HG03139 (cell line): ENCODE data around the gene NLRC5.

Experiments
- ATAC-seq: cut with Tn5 transposase; IDR thresholded peaks from one replicate; pipeline ENCODE4 v1.9.1; 2021; ENCODE audit not compliant: unreplicated experiment

Gene NLRC5

GRCh38 chr16:57125376-57125775 is 136.0 kb downstream of the NLRC5 start:
- ATAC-seq = no peak

- no peak for ATAC-seq
These were observed 136.6 kb downstream of the NLRC5 start for GRCh38 chr16:57125969-57126368.

- no peak for ATAC-seq
These were observed 137.1 kb downstream of the NLRC5 start for GRCh38 chr16:57126411-57126810.

DNA sequence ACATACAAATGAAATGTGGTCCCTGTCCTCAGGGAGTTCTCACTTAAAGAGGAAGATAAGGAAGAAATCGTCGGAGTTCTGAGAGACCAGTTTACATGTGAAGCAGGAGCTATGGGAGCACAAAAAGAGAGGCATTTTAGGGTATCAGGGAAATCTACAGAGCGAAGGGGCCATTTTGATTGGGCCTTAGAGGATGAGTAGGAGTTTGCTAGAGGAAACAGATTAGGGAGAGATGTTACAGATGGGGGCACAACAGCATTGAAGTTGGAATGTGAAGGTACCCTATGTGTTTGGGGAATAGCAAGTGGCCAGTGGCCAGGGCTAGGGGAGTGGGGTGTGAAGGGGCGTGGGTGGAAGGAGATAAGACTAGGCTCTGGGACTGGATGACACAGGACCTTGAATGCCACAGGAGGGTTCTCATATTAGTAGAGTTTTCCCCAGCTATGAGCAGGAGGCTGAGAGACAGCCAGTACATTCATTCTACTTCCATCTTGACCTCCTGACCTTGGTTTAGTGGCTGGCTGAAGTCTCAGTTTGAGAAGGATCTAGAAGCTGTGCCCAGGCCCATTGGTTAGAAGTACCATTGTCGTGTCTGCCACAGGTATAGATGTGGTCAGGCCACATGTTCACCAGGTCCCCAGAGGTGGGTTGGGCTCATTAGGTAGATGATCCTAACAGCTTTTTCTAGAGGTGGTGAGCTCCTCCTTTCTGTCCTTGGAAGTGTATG is 137.8 kb downstream of the NLRC5 start:
- ATAC-seq = no peak

GRCh38 chr16:57127836-57128235 is 138.5 kb downstream of the NLRC5 start:
- no peak for ATAC-seq

- no peak for ATAC-seq
These were observed 139.5 kb downstream of the NLRC5 start for GRCh38 chr16:57128771-57129389.

GRCh38 chr16:57130950-57131321 is 141.6 kb downstream of the NLRC5 start:
- no peak for ATAC-seq

DNA sequence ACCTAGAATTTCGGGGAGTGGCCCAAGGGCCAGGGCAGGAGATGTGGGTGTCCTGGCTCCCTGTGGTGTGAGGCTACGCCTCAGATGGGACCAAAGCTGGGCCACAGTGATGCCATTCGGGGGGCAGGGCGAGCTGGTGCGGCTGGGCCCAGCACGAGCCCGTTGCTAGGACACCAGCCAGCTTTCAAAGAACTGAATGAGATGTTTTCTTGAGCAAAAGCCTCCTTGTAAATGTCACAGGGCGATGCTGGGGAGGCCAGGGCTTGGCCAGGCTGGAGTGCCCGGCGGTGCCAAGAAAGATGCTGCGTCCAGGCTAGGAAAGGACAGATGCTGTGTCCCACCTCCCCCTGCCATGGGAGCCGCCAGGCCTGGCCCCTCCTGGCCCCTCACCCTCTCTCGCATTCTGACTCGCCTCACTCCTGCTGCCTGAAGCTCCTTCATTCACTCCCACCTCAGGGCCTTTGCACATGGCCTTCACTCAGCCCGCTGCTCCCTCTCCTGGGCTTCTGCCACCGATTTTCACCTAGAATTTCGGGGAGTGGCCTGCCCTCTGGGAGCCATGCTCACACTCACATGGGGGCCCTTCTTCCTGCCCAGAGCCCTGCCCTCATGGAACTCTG is 142.1 kb downstream of the NLRC5 start:
- no peak for ATAC-seq

- ATAC-seq = no peak
These were observed 143.1 kb downstream of the NLRC5 start for GRCh38 chr16:57132470-57132869.

DNA sequence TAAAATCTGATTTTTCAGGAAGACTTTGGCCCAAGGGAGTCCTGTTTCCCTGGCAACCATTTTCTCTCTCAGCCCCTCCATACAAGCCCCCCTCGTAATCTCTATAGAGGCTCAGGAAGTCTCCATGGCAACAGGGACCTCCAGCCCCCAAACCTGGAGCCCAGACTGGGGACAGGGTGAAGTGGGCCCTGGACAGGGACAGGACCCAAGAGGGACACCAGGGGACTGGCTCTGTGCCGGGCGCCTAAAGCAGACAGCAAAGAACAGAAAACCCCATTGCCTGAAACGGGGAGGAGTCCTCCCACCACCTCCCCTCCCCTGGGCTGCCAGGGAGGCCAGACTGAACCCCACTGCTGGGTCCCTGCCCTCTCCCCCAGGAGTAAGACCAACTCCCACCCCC is 143.7 kb downstream of the NLRC5 start:
- no peak for ATAC-seq
